Panc1 (cell line): ENCODE data around the gene DNAJB8. TPM values are rescaled to one million over a fixed set of nuclear protein-coding genes. Genes with fewer than 3 reads are reported as not detected.

ENCODE experiments used
- ATAC-seq: fragments of 200-7000 bp; cut with Tn5 transposase; 2 replicates; pipeline ENCODE4 v1.9.1; 2020; ENCODE audit warnings: mild to moderate bottlenecking, moderate library complexity
- BruUV-seq: library from RNA; stranded (reverse); fragments of 400-500 nt; replicated peaks from 2 replicates; lab custom pipeline; 2021; lab: Mats Ljungman, UMichigan
- CTCF ChIA-PET: fragments of 300-600 bp; sonication (Branson Sonifier 250); formaldehyde crosslinking; loops from one replicate; lab custom pipeline; 2022; ENCODE audit warnings: antibody characterized with exemption; lab: Charles Lee
- POLR2A ChIA-PET: fragments of 300-600 bp; sonication (Branson Sonifier 250); formaldehyde crosslinking; loops from one replicate; lab custom pipeline; 2022; ENCODE audit warnings: antibody characterized with exemption; lab: Charles Lee
- DNase-seq: peaks from one replicate; pipeline ENCODE4 v3.0.0-alpha.2; 2010; ENCODE audit warnings: low read depth, low spot score
- H3K27ac ChIP-seq: 2 replicates; pipeline ENCODE4 v1.5.1; 2011; ENCODE audit warnings: mild to moderate bottlenecking, low read length, inconsistent platforms
- H3K27me3 ChIP-seq: fragments of 200-500 bp; sonication (Bioruptor generic); 2 replicates; pipeline ENCODE4 v1.6.0; 2014; ENCODE audit warnings: low read length, inconsistent platforms; ENCODE audit not compliant: control insufficient read depth, insufficient read depth
- H3K36me3 ChIP-seq: fragments of 200-500 bp; sonication (Bioruptor generic); 2 replicates; pipeline ENCODE4 v1.5.1; 2014; ENCODE audit warnings: inconsistent platforms, mild to moderate bottlenecking, low read length, moderate library complexity; ENCODE audit not compliant: control insufficient read depth, insufficient read depth
- H3K4me1 ChIP-seq: 2 replicates; pipeline ENCODE4 v1.5.1; 2011; ENCODE audit warnings: inconsistent platforms, mild to moderate bottlenecking, low read length, moderate library complexity; ENCODE audit not compliant: control insufficient read depth, insufficient read depth
- H3K4me3 ChIP-seq, 2 experiments: 2 replicates each; pipeline ENCODE4 v1.5.1; 2011 to 2012; ENCODE audit warnings: low read depth in 2 of 2, low read length in 2 of 2, mild to moderate bottlenecking in 2 of 2, inconsistent platforms in 1 of 2, moderate library complexity in 1 of 2
- H3K9me3 ChIP-seq: fragments of 200-500 bp; sonication (Bioruptor generic); 2 replicates; pipeline ENCODE4 v1.5.1; 2014; ENCODE audit warnings: low read depth, mild to moderate bottlenecking, inconsistent platforms, low read length, moderate library complexity; ENCODE audit not compliant: control insufficient read depth, insufficient read depth
- CTCF ChIP-seq: fragments of 450-650 bp; IDR thresholded peaks from 2 replicates; pipeline ENCODE4 v1.5.1; 2017; ENCODE audit warnings: mild to moderate bottlenecking
- POLR2AphosphoS5 ChIP-seq: IDR thresholded peaks from 2 replicates; pipeline ENCODE4 v1.6.1; 2012; ENCODE audit warnings: mild to moderate bottlenecking, low read depth, low read length, moderate library complexity
- SIN3A ChIP-seq: IDR thresholded peaks from 2 replicates; pipeline ENCODE4 v1.6.1; 2012; ENCODE audit warnings: low read depth, mild to moderate bottlenecking, low read length, moderate library complexity, borderline replicate concordance; ENCODE audit not compliant: insufficient read depth
- TCF7L2 ChIP-seq: IDR thresholded peaks from 2 replicates; pipeline ENCODE4 v1.6.1; 2011; ENCODE audit warnings: mild to moderate bottlenecking, low read depth, low read length, inconsistent platforms
- in situ Hi-C: cut with HindIII; loops from 2 replicates; pipeline ENCODE4 v1.10.0; 2016; ENCODE audit warnings: low sequenced_read_pairs, low pct_unique_long_range_greater_than_20kb
- intact Hi-C: fragments of 100-400 bp; cut with micrococcal nuclease; formaldehyde crosslinking; loops from one replicate; pipeline ENCODE4 v1.10.0; 2022; ENCODE audit not compliant: unreplicated experiment
- total RNA-seq: library from RNA; stranded (reverse); gene quantifications from one replicate; pipeline ENCODE4 v1.2.1, GENCODE V29; 2021; ENCODE audit not compliant: unreplicated experiment
- TF ChIP-seq, protein P1 (sequence below), 2 experiments: IDR thresholded peaks; 2 replicates each; pipeline ENCODE4 v1.6.1; 2011 to 2012; ENCODE audit warnings: low read depth in 2 of 2, control low read depth in 1 of 2, low read length in 1 of 2, mild to moderate bottlenecking in 1 of 2, moderate library complexity in 1 of 2; ENCODE audit not compliant: insufficient read depth in 1 of 2

The DNAJB8 gene
- total RNA-seq, 1 experiment from 2014 or later: not detected

DNA sequence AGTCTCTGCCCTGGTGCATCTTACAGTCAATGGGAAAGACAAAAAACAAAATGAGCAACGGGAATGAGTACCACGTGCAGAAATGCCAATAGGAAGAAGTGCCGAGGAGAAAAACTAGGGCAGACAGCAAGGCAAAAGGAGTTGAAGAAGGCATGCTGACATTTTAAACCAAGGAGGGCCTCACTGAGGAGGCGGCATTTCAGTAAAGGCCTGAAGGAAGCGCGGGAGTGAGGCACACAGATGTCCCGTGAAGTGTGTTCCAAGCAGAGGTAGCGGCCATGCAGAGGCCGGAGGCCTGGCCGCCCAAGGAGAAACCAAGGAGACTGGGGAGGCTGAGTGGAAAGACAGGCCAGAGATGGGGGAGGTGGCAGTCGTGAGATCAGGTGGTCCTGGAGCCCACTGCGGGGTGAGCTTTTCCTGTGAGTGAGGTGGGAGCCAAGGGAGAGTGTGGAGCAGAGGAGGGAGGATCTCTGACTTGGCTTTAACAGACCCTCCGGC is 34.8 kb downstream of the DNAJB8 start:
- POLR2A ChIA-PET: no interaction called here
- H3K4me1 ChIP-seq: peaks cover 15% of the 10 kb centered on the region
- TF ChIP-seq POLR2AphosphoS5 (no peak), CTCF (no peak), TCF7L2 (no peak), SIN3A (no peak)
- TF ChIP-seq, protein P1, sequence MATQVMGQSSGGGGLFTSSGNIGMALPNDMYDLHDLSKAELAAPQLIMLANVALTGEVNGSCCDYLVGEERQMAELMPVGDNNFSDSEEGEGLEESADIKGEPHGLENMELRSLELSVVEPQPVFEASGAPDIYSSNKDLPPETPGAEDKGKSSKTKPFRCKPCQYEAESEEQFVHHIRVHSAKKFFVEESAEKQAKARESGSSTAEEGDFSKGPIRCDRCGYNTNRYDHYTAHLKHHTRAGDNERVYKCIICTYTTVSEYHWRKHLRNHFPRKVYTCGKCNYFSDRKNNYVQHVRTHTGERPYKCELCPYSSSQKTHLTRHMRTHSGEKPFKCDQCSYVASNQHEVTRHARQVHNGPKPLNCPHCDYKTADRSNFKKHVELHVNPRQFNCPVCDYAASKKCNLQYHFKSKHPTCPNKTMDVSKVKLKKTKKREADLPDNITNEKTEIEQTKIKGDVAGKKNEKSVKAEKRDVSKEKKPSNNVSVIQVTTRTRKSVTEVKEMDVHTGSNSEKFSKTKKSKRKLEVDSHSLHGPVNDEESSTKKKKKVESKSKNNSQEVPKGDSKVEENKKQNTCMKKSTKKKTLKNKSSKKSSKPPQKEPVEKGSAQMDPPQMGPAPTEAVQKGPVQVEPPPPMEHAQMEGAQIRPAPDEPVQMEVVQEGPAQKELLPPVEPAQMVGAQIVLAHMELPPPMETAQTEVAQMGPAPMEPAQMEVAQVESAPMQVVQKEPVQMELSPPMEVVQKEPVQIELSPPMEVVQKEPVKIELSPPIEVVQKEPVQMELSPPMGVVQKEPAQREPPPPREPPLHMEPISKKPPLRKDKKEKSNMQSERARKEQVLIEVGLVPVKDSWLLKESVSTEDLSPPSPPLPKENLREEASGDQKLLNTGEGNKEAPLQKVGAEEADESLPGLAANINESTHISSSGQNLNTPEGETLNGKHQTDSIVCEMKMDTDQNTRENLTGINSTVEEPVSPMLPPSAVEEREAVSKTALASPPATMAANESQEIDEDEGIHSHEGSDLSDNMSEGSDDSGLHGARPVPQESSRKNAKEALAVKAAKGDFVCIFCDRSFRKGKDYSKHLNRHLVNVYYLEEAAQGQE (IDR thresholded peaks at IDR 0.05; ENCODE audit: insufficient read depth in 1 of 2, low read depth in 2 of 2, low read length in 1 of 2): no peak

GRCh38 chr3:128430731-128431130 is 36.0 kb downstream of the DNAJB8 start:
- H3K36me3 ChIP-seq: no peaks in the 10 kb centered on the region
- no peaks in the 10 kb centered on the region for H3K9me3 ChIP-seq
- ChIA-PET POLR2A (interaction anchor here (0.8 kb wide), 1 partner anchor 27 kb away, joined by 13 read pairs; no protein-coding TSS in a partner anchor), CTCF (interaction anchor here (0.7 kb wide), 1 partner anchor 175 kb away, joined by 16 read pairs; no protein-coding TSS in a partner anchor)
- in situ Hi-C loops (no loop called here), intact Hi-C loops (no loop called here)
- no TSS peak for BruUV-seq
- H3K4me1 ChIP-seq: peaks cover 18% of the 10 kb centered on the region
- DNase-seq (no peak), ATAC-seq (no peak)
- TF ChIP-seq POLR2AphosphoS5: no peak
- TF ChIP-seq, protein P1 (IDR thresholded peaks at IDR 0.05; ENCODE audit: insufficient read depth in 1 of 2, low read depth in 2 of 2, low read length in 1 of 2): no peak
- TF ChIP-seq TCF7L2: no peak
- TF ChIP-seq SIN3A: no peak
- TF ChIP-seq CTCF: no peak
- H3K27ac ChIP-seq: no peak overlapping the region
- no peak overlapping the region for H3K4me3 ChIP-seq
- H3K27me3 ChIP-seq: no peaks in the 10 kb centered on the region

More for the DNA sequence above, 34.8 kb downstream of the DNAJB8 start:
- Histone ChIP-seq H3K27ac (no peak overlapping the region; the same call in 1 of the 2 replicates), H3K4me3 (no peak overlapping the region), H3K36me3 (no peaks in the 10 kb centered on the region), H3K27me3 (no peaks in the 10 kb centered on the region), H3K9me3 (no peaks in the 10 kb centered on the region)
- ATAC-seq: no peak
- CTCF ChIA-PET: no interaction called here
- intact Hi-C loops (no loop called here), in situ Hi-C loops (no loop called here)
- no peak for DNase-seq
- BruUV-seq: no TSS peak
